GM21390 (cell line): ENCODE measurements around the gene CHADL.
A peak's percentile ranks its signal among the peaks of the same experiment; 100 is the strongest.
"Not testable (repeated sequence)": the region's sequence is repeated elsewhere in the genome, so short reads cannot be mapped to it uniquely, and the experiment has no call there.

Source experiments
- ATAC-seq: cut with Tn5 transposase; IDR thresholded peaks from one replicate; pipeline ENCODE4 v1.9.1; 2021; ENCODE audit not compliant: unreplicated experiment

Gene CHADL, protein sequence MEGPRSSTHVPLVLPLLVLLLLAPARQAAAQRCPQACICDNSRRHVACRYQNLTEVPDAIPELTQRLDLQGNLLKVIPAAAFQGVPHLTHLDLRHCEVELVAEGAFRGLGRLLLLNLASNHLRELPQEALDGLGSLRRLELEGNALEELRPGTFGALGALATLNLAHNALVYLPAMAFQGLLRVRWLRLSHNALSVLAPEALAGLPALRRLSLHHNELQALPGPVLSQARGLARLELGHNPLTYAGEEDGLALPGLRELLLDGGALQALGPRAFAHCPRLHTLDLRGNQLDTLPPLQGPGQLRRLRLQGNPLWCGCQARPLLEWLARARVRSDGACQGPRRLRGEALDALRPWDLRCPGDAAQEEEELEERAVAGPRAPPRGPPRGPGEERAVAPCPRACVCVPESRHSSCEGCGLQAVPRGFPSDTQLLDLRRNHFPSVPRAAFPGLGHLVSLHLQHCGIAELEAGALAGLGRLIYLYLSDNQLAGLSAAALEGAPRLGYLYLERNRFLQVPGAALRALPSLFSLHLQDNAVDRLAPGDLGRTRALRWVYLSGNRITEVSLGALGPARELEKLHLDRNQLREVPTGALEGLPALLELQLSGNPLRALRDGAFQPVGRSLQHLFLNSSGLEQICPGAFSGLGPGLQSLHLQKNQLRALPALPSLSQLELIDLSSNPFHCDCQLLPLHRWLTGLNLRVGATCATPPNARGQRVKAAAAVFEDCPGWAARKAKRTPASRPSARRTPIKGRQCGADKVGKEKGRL

GRCh38 chr22:41240377-41241132 lies at the start of gene CHADL:
TSS of gene CHADL (minus strand) at chr22:41240931. CDS start at chr22:41240881, 50 bp downstream.
- ATAC-seq = no peak

DNA sequence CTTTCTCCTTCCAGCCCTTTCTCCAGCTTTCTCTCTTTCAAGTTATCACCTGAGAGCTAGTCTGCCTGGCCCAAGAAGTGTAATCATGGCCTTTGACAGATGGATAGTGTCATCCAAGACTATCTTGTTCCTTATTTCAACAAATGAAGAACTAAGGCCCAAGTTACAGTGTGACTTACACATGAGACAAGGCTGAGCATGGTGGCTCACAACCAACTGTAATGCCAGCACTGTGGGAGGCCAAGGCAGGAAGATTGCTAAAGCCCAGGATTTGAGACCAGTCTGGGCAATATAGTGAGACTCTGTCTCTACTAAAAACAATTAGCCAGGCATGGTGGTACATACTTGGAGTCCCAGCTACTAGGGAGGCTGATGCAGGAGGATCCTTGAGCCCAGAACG lies 48.9 kb upstream of the CHADL start:
- ATAC-seq = no peak

DNA sequence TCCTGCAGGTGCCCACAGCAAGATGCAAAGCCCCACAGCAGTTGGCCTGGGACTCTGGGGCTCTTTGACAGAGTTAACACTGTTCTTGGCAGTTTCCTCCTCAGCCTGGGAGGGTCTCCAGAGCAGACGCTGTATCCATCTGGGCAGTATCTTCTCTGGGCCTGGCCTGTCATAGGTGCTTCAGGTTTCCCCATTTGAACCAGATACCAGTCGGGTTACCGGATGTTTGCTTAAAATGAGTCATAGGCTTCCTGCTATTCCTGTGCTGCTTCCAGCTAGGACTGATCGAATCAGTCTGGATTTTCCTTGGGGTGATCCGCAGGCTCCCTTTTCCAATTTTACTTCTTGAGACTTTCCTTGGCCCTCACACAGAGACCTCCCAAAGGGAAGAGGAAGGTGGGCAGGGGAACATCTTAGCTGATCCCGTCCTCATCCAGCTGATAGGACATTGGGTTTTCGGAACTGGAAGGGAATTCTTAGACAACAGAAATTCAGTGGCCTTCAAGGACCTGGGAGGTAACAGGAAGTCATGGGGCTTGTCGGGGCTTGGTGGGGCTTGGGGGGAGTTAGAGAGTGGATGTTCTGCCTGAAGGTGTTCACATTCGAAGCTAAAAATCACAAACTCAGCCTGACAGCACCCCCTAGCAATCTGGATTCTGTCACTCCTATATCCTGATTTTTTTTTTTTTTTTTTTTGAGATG lies 47.7 kb upstream of the CHADL start:
- no peak for ATAC-seq

GRCh38 chr22:41286639-41287091 lies 45.9 kb upstream of the CHADL start:
- ATAC-seq = peak; percentile 8

DNA sequence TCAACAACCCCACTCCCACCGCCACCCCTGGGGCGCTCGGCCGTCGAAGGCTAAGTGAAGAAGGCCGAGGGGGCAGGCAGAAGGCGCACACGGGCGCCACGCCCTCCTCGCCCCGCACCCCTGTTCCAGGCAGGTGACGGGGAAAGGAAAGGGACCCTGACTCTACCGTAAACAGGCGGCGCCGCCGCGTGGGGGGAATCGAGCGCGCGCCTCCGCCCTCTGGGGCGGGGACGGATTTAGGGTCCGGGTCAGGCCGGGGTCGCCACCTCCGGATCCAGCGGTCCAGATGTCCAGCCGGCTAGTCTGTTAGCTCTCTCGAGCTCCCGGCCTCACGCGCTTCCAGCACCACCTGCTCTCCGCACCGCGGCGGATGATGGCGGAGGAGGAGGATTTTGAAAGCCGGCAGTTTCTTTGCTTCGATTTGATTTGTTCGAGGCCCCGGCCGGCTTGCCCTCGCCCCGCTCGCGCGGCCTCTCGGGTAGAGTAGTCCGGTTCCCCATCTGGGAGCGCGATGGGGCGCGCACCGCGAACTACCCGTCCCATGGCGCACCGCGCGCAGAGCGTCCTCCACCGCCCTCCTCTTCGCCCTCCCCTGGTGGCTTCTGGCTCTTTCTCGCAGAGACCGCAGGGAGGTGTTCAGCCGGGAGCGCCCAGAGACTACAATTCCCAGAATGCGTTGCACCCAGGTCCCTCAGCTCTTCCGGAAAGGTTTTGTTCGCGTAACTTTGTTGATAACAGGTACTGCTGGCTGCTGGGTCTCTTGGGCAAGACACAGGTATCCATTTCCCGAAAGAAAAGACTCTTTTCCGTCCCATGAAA lies 45.3 kb upstream of the CHADL start, which contains the start of gene RANGAP1:
Gene RANGAP1 (minus strand): TSS at position 368 of the 819 bp plus-strand sequence. CDS start 5,143 bp downstream, outside the sequence.
- peak; percentile 93 for ATAC-seq

GRCh38 chr22:41285441-41285819 lies 44.7 kb upstream of the CHADL start:
- ATAC-seq = peak; percentile 18

DNA sequence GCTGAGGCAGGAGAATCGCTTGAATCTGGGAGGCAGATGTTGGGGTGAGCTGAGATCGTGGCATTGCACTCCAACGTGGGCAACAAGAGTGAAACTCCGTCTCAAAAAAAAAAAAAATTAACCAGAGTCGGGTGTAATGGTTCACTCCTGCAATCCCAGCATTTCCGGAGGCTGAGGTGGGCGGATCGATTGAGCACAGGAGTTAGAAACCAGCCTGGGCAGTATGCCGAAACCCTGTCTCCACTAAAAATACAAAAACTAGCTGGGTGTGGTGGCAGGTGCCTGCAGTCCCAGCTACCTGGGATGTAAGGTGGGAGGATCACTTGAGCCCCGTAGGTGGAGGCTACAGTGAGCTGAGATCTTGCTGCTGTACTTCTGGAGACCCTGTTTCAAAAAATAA lies 43.7 kb upstream of the CHADL start:
- no peak for ATAC-seq

- no peak for ATAC-seq
Measured at GRCh38 chr22:41280854-41281253, 40.1 kb upstream of the CHADL start.

GRCh38 chr22:41280065-41280464 lies 39.3 kb upstream of the CHADL start:
- no peak for ATAC-seq

DNA sequence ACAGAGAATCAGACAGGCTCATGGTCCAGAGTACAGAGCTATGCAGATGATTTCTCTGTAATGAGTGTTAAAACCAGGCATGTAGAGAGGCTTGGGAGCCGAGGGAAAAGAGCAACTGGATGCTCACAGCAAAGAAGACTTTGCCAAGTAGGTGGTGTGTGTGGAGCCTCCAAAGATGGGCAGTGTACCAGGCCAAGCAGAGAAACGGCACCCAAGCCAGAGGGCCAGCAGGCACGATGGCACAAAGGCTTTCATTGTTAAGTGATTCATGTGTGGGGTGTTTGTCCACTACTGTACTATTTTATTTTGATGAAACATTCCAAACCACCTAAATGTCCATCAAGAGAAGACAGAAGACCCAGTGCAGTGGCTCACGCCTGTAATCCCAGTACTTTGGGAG lies 34.1 kb upstream of the CHADL start:
- no peak for ATAC-seq

GRCh38 chr22:41273128-41273527 lies 32.4 kb upstream of the CHADL start:
- no peak for ATAC-seq

DNA sequence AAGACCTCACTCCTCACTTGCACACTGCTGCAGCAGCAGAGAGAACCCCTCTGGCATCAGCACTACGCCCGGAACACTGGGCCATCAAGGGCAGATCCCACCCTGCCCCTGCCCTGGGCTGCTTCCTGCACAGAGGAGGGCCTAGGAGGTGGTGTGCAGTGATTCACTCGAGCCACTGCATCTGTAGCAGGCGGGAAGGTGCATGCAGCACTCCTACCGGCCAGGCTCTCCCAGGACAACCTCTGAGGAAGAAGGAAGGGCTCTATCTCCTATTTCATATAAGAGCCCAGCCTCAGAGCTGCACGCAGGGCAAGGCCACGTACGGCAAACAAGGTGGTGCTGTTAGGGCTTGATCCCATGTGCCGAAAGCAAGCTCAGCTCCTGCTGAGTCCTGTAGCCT lies 31.1 kb upstream of the CHADL start:
- ATAC-seq = no peak

GRCh38 chr22:41267958-41268357 lies 27.2 kb upstream of the CHADL start:
- no peak for ATAC-seq

- ATAC-seq = no peak
Measured at GRCh38 chr22:41264408-41264941, 23.7 kb upstream of the CHADL start.

DNA sequence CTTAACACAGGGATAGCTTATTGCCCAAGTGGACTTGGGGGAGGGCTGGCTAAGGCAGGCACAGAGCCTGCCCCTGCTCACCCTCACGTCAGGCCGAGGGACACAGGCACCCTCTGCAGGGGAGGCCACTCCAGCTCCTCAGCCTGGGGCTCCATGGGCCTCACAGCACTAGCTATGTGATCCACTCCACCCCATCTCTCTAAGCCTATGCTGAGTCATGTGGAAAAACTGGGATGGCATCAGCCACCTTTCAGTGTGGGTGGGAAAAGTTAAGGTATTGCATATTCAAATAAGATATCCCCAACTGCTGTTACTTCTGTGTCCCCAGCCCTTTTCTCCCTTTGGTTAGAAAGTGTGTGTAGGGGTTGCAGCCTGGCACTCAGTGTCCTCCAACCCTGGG lies 23.0 kb upstream of the CHADL start:
- no peak for ATAC-seq

DNA sequence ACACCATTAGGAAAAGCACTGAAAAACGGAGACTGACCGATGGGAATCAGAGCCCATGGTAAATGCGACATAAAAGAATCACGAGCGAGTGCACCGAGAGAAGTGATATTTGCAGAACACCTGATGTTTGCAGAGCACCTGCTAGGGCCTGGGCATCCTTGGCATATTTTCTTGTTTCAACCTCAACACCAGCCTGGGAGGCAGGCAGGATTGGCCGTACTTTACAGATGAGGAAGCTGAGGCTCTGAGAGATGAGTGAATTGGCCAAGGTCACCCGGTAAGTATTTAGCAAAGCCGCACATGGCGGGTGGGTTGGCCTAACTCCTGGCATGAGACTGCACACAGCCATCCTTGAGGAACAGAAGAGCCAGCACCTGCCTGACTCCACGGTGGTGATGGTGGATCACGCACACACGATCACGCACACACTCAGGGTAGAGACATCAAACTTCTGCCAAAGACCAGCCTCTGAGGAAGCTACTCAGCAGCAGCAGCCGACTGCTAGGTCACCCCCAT lies 21.6 kb upstream of the CHADL start:
- no peak for ATAC-seq

DNA sequence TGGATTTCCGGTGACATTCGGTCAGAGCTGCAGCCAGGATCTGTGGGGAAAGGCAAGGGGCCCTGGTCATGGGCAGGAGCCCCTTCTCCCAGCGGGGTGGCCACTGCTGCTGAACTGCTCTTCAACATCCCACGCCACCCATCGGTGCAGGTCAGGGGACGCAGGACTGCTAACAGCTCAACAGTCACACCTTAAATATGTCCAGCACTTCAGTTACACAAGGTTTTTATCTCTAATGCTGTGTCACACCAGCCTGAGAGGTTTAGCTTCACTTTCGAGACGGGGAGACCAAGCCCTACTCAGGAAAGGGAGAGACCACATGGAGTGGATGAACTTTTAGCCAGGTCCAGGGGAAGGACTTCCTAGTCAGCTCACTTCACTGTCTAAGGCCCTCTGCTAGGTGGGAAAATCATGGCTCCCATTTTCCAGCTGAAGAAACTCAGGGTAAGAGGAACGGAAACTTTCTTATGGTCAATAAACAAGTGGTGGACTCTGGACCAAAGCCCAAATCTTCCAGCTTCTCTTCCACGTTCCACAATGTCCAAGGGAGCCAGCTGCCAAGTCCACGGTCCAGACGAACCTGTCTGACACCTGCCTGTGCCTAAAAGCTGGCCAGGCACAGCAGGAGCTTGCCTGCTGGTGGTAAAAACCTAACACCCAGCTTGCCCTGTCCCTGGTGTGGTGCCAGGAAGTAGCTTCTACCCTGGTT lies 21.0 kb upstream of the CHADL start:
- ATAC-seq = no peak

GRCh38 chr22:41260871-41261270 lies 20.1 kb upstream of the CHADL start:
- no peak for ATAC-seq

DNA sequence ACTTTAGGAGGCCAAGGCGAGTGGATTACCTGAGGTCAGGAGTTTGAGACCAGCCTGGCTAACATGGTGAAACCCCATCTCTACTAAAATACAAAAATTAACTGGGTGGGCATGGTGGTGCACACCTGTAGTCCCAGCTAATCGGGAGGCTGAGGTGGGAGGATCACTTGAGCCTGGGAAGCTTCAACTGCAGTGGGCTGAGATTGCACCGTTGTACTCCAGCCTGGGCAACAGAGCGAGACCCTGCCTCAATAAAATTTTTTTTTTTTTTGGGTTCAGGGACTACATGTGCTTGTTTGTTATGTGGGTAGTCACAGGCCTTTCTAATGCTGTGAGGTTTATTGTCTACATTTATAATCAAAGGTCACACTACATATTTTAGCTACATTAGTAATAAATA lies 19.0 kb upstream of the CHADL start:
- not testable (repeated sequence) for ATAC-seq
